Measurements from ENCODE around the gene MYO7B. TPM values are rescaled to one million over a fixed set of nuclear protein-coding genes. Genes with fewer than 3 reads are reported as not detected.

The MYO7B gene
- total RNA-seq, 1 donor from 2014 or later, result 0.28 TPM

DNA sequence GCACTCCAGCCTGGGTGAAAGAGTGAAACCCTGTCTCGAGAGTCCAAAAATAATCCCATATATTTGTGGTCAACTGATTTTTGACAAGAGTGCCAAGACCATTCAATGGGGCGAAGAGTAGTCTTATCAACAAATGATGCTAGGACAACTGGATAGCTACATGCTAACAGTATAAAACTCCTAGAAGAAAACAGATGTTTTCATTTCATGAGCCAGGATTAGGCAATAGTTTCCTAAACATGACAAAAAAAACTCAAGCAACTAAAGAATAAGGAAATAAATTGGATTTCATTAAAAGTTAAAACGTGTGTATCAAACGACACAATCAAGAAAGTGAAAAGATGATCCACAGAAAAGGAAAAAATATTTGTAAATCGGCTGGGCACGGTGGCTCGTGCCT is 133.6 kb downstream of the MYO7B start:
- peaks cover 73% of the 10 kb centered on the region for H3K27me3 Mint-ChIP-seq (ENCODE audit: low read depth)

DNA sequence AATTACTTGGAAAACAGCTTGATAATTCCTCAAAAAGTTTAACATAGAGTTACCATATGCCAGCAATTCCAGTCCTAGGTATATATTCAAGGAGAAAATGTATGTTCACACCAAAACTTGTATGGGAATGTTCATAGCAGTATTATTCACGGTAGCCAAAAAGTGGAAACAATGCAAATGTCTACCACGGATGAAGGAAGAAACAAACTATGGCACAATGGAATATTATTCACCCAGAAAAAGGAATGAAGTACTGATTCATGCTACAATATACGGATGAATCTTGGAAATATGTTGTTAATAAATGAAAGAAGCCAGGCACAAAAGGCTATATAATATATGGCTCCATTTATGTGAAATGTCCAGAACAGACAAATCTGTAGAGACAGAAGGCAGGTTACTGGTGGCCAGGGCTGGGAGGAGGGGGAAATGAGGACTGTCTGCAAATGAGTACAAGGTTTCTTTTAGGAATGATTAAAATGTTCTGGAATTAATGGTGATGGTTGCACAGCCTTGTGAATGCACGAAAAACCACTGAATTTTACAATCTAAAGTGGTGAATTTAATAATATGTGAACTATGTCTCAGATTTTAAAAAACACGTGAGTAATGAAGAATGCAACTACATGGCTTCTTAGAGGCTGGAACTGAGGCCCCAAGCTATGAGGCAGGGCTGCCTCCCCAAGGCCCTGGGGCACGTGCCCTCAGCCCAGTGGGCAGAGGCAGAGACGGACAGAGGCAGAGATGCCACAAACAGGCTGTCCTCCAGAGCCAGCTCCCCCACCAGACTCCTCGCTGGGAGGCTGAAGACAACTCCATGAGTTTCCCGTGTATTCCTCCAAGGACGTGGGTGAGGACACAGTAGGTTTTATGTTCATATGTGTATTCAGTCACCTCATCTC is 134.8 kb downstream of the MYO7B start:
- peaks cover 68% of the 10 kb centered on the region for H3K27me3 Mint-ChIP-seq (ENCODE audit: low read depth)
- H3K4me3 Mint-ChIP-seq, result no peak overlapping the region
- TF ChIP-seq, protein P1, sequence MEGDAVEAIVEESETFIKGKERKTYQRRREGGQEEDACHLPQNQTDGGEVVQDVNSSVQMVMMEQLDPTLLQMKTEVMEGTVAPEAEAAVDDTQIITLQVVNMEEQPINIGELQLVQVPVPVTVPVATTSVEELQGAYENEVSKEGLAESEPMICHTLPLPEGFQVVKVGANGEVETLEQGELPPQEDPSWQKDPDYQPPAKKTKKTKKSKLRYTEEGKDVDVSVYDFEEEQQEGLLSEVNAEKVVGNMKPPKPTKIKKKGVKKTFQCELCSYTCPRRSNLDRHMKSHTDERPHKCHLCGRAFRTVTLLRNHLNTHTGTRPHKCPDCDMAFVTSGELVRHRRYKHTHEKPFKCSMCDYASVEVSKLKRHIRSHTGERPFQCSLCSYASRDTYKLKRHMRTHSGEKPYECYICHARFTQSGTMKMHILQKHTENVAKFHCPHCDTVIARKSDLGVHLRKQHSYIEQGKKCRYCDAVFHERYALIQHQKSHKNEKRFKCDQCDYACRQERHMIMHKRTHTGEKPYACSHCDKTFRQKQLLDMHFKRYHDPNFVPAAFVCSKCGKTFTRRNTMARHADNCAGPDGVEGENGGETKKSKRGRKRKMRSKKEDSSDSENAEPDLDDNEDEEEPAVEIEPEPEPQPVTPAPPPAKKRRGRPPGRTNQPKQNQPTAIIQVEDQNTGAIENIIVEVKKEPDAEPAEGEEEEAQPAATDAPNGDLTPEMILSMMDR (conservative IDR thresholded peaks at IDR 0.05), result no peak
- no peaks in the 10 kb centered on the region for H3K9me3 Mint-ChIP-seq
- no peaks in the 10 kb centered on the region for H3K36me3 Mint-ChIP-seq (ENCODE audit: low read depth)
- no peak overlapping the region for H3K27ac Mint-ChIP-seq (ENCODE audit: unreplicated experiment)
- no peak for DNase-seq (ENCODE audit: low read depth, low spot score)
- H3K4me1 Mint-ChIP-seq, result peaks cover 5% of the 10 kb centered on the region

More for the DNA sequence above, 133.6 kb downstream of the MYO7B start:
- H3K4me1 Mint-ChIP-seq, result peaks cover 4% of the 10 kb centered on the region
- H3K36me3 Mint-ChIP-seq (ENCODE audit: low read depth), result no peaks in the 10 kb centered on the region
- no peak overlapping the region for H3K27ac Mint-ChIP-seq (ENCODE audit: unreplicated experiment)
- TF ChIP-seq, protein P1 (conservative IDR thresholded peaks at IDR 0.05), result no peak
- H3K4me3 Mint-ChIP-seq, result no peak overlapping the region
- no peaks in the 10 kb centered on the region for H3K9me3 Mint-ChIP-seq
- DNase-seq (ENCODE audit: low read depth, low spot score), result no peak

DNA sequence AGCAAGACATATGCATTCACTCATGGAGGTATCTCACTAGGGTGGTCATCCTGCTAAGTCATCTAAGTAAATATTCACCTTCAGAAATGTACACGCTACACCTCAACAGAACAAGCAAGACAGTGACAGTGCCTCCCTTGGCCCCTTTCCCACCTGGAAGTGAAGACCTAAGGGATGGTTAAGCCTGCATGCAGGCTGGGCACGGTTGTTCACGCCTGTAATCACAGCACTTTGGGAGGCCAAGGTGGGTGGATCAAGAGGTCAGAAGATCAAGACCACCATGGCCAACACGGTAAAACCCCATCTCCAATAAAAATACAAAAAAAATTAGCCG is 135.4 kb downstream of the MYO7B start:
- Mint-ChIP-seq H3K27me3 (ENCODE audit: low read depth) (peaks cover 66% of the 10 kb centered on the region), H3K9me3 (no peaks in the 10 kb centered on the region), H3K27ac (ENCODE audit: unreplicated experiment) (no peak overlapping the region), H3K4me3 (no peak overlapping the region), H3K4me1 (peaks cover 9% of the 10 kb centered on the region), H3K36me3 (ENCODE audit: low read depth) (no peaks in the 10 kb centered on the region)
- TF ChIP-seq, protein P1 (conservative IDR thresholded peaks at IDR 0.05), result no peak
- no peak for DNase-seq (ENCODE audit: low read depth, low spot score)

DNA sequence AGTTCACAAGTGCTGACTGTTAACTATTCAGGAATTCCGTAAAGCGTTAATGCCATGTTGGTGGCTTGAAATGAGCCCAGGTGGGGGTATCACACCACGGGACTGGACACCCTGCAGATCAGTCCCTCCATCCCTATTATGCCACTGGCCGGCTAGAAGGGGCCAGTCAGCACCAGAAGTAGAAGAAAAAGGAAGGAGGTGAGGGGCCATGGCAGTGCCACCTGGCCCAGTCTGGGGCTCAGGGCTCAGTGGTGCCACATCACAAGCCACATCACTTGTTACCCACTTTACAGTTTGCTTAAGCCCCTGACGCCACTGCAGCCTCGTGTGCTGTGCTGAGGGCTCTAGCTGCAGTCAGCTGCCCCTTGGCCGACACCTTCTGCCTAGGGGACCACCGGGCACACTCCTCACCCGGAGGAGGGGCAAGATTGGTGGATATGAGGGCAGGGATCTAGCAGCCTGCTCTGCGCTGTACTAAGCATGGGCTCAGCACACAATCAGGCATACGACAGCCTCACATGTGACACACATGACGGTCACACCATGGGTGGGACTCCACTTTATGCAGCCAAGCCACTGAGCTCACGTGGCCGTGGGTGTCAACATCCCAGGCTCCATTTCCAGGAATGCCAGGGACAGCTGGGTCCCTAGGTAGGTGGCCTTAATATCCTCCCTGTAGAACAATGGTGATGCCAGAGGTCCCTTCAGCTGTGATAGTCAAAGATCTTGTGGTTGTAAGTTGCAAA is 136.2 kb downstream of the MYO7B start:
- Mint-ChIP-seq H3K27ac (ENCODE audit: unreplicated experiment) (no peak overlapping the region), H3K36me3 (ENCODE audit: low read depth) (no peaks in the 10 kb centered on the region), H3K27me3 (ENCODE audit: low read depth) (peaks cover 66% of the 10 kb centered on the region), H3K4me1 (peaks cover 11% of the 10 kb centered on the region), H3K9me3 (no peaks in the 10 kb centered on the region), H3K4me3 (no peak overlapping the region)
- TF ChIP-seq, protein P1 (conservative IDR thresholded peaks at IDR 0.05), result no peak
- DNase-seq (ENCODE audit: low read depth, low spot score), result no peak

DNA sequence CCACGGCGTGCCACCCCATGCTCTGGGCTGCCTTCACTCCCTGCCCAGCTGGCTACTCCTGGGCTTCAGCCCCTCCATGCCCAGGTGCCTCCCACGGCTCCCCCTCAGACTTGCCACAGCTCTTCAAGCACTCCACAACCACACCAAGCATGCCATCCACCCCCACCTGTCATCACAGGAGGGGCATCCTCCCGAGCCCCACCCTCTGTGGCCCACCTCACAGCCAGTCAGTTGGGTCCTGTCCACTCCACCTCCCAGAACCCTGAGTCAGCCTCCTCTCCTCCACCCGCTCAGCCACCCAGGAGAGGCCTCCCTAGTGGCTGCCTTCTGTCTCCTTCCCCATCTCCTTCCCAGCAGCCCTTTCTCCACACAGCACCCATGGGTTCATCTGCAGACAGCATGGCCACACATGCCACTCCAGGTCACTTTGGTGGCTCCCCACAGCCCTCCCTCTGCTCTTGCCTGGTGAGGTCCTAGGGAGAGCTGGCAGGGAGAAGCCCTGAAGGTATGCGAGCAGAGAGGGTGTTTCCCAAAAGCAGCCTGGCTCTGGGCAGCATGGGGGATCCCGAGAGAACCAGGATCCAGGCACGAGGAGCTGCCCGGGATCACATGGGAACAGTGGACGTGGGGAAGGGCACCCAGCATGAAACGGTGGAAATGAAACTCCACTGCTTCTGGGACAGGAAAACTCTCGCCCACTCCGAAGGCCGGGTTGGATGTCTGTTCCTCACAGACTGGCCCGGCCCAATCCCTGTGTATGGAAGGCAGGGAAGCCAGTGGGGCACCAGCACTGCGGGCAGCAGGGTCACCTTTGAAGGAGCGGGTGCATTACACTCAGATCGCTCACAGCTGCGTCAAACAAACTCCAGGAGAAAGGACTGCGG is 137.1 kb downstream of the MYO7B start:
- DNase-seq (ENCODE audit: low read depth, low spot score), result no peak
- TF ChIP-seq, protein P1 (conservative IDR thresholded peaks at IDR 0.05), result no peak
- Mint-ChIP-seq H3K36me3 (ENCODE audit: low read depth) (no peaks in the 10 kb centered on the region), H3K27me3 (ENCODE audit: low read depth) (peaks cover 67% of the 10 kb centered on the region), H3K9me3 (no peaks in the 10 kb centered on the region), H3K4me3 (peak overlapping the region; percentile 54), H3K4me1 (peaks cover 11% of the 10 kb centered on the region), H3K27ac (ENCODE audit: unreplicated experiment) (no peak overlapping the region)
